ENCODE measurements around the gene WFDC10A. TPM values are rescaled to one million over a fixed set of nuclear protein-coding genes. Genes with fewer than 3 reads are reported as not detected.
"Not testable (repeated sequence)": the region's sequence is repeated elsewhere in the genome, so short reads cannot be mapped to it uniquely, and the experiment has no call there.

Gene WFDC10A
- not detected in 2 replicates for total RNA-seq
- not detected in 2 replicates for polyA plus RNA-seq
- polyA plus RNA-seq (2012), result not detected in 2 replicates
- polyA minus RNA-seq (ENCODE audit: low replicate concordance), result not detected in 2 replicates

- Histone ChIP-seq H3K27ac (ENCODE audit: insufficient read depth, low read length) (no peak within 1 kb of the TSS), H3K27me3 (ENCODE audit: control insufficient read depth, insufficient read depth, low read length) (no peaks in the 10 kb centered on the region), H3K4me3 (replicated peaks in 1 of 4; ENCODE audit: control extremely low read depth in 1 of 4, insufficient read depth in 1 of 4, low read depth in 3 of 4, low read length in 4 of 4) (no peak within 1 kb of the TSS), H3K9me3 (ENCODE audit: control insufficient read depth, insufficient read depth, low read depth, low read length) (no peaks in the 10 kb centered on the region), H3K36me3 (ENCODE audit: control insufficient read depth, insufficient read depth, low read length) (no peaks in the 10 kb centered on the region), H4K20me1 (ENCODE audit: control insufficient read depth, extremely low read depth, insufficient read depth, low read length) (no peaks in the 10 kb centered on the region), H3K79me2 (ENCODE audit: control insufficient read depth, insufficient read depth, low read length) (no peaks in the 10 kb centered on the region), H2AFZ (ENCODE audit: low read length) (no peak within 1 kb of the TSS), H3K9ac (ENCODE audit: insufficient read depth, low read length) (no peak within 1 kb of the TSS), H3K4me1 (ENCODE audit: control insufficient read depth, extremely low read depth, insufficient read depth, low read length) (no peaks in the 10 kb centered on the region), H3K4me2 (ENCODE audit: extremely low read depth, insufficient read depth, low read length) (no peak within 1 kb of the TSS)
- TF ChIP-seq EZH2 (IDR thresholded peaks at IDR 0.05; ENCODE audit: low read length, missing control alignments) (no peak), CTCF (conservative IDR thresholded peaks at IDR 0.05 in 1 of 2, IDR thresholded peaks at IDR 0.05 in 1 of 2; ENCODE audit: low read depth in 1 of 2, low read length in 2 of 2) (peak; percentile 82 to 85)
- peak; percentile 47 for DNase-seq (ENCODE audit: low read depth in 2 of 2)
Measured at GRCh38 chr20:45629496-45630100, at the start of gene WFDC10A. Gene WFDC10A, plus strand, starts transcription at chr20:45629739. Its CDS starts 75 bp downstream, at chr20:45629814.

- TF ChIP-seq EZH2 (IDR thresholded peaks at IDR 0.05; ENCODE audit: low read length, missing control alignments) (no peak), CTCF (conservative IDR thresholded peaks at IDR 0.05 in 1 of 2, IDR thresholded peaks at IDR 0.05 in 1 of 2; ENCODE audit: low read depth in 1 of 2, low read length in 2 of 2) (no peak)
- Histone ChIP-seq H3K27ac (ENCODE audit: insufficient read depth, low read length) (no peak overlapping the region), H3K4me1 (ENCODE audit: control insufficient read depth, extremely low read depth, insufficient read depth, low read length) (no peaks in the 10 kb centered on the region), H2AFZ (ENCODE audit: low read length) (no peak overlapping the region), H3K4me3 (replicated peaks in 1 of 4; ENCODE audit: control extremely low read depth in 1 of 4, insufficient read depth in 1 of 4, low read depth in 3 of 4, low read length in 4 of 4) (no peak overlapping the region), H3K9me3 (ENCODE audit: control insufficient read depth, insufficient read depth, low read depth, low read length) (no peaks in the 10 kb centered on the region), H3K36me3 (ENCODE audit: control insufficient read depth, insufficient read depth, low read length) (no peaks in the 10 kb centered on the region), H3K79me2 (ENCODE audit: control insufficient read depth, insufficient read depth, low read length) (no peaks in the 10 kb centered on the region), H3K4me2 (ENCODE audit: extremely low read depth, insufficient read depth, low read length) (no peak overlapping the region), H3K27me3 (ENCODE audit: control insufficient read depth, insufficient read depth, low read length) (peaks cover 4% of the 10 kb centered on the region), H3K9ac (ENCODE audit: insufficient read depth, low read length) (no peak overlapping the region), H4K20me1 (ENCODE audit: control insufficient read depth, extremely low read depth, insufficient read depth, low read length) (no peaks in the 10 kb centered on the region)
- peak in 1 of 2 donors; percentile 24 for DNase-seq (ENCODE audit: low read depth in 2 of 2)
Measured at GRCh38 chr20:45581702-45582101, 47.8 kb upstream of the WFDC10A start.

GRCh38 chr20:45583502-45583901 lies 46.0 kb upstream of the WFDC10A start:
- Histone ChIP-seq H3K9me3 (ENCODE audit: control insufficient read depth, insufficient read depth, low read depth, low read length) (no peaks in the 10 kb centered on the region), H4K20me1 (ENCODE audit: control insufficient read depth, extremely low read depth, insufficient read depth, low read length) (no peaks in the 10 kb centered on the region), H2AFZ (ENCODE audit: low read length) (no peak overlapping the region), H3K4me2 (ENCODE audit: extremely low read depth, insufficient read depth, low read length) (no peak overlapping the region), H3K4me3 (replicated peaks in 1 of 4; ENCODE audit: control extremely low read depth in 1 of 4, insufficient read depth in 1 of 4, low read depth in 3 of 4, low read length in 4 of 4) (no peak overlapping the region), H3K36me3 (ENCODE audit: control insufficient read depth, insufficient read depth, low read length) (no peaks in the 10 kb centered on the region), H3K79me2 (ENCODE audit: control insufficient read depth, insufficient read depth, low read length) (no peaks in the 10 kb centered on the region), H3K9ac (ENCODE audit: insufficient read depth, low read length) (no peak overlapping the region), H3K27me3 (ENCODE audit: control insufficient read depth, insufficient read depth, low read length) (peaks cover 4% of the 10 kb centered on the region), H3K27ac (ENCODE audit: insufficient read depth, low read length) (no peak overlapping the region), H3K4me1 (ENCODE audit: control insufficient read depth, extremely low read depth, insufficient read depth, low read length) (no peaks in the 10 kb centered on the region)
- TF ChIP-seq EZH2 (IDR thresholded peaks at IDR 0.05; ENCODE audit: low read length, missing control alignments), result no peak
- TF ChIP-seq CTCF (conservative IDR thresholded peaks at IDR 0.05 in 1 of 2, IDR thresholded peaks at IDR 0.05 in 1 of 2; ENCODE audit: low read depth in 1 of 2, low read length in 2 of 2), result no peak
- DNase-seq (ENCODE audit: low read depth in 2 of 2), result no peak

- not testable (repeated sequence) for H3K27me3 ChIP-seq (ENCODE audit: control insufficient read depth, insufficient read depth, low read length); H3K9ac ChIP-seq (ENCODE audit: insufficient read depth, low read length); H2AFZ ChIP-seq (ENCODE audit: low read length); H3K4me1 ChIP-seq (ENCODE audit: control insufficient read depth, extremely low read depth, insufficient read depth, low read length); DNase-seq (ENCODE audit: low read depth in 2 of 2); H3K4me2 ChIP-seq (ENCODE audit: extremely low read depth, insufficient read depth, low read length); H4K20me1 ChIP-seq (ENCODE audit: control insufficient read depth, extremely low read depth, insufficient read depth, low read length); H3K4me3 ChIP-seq (replicated peaks in 1 of 4; ENCODE audit: control extremely low read depth in 1 of 4, insufficient read depth in 1 of 4, low read depth in 3 of 4, low read length in 4 of 4); H3K9me3 ChIP-seq (ENCODE audit: control insufficient read depth, insufficient read depth, low read depth, low read length); H3K27ac ChIP-seq (ENCODE audit: insufficient read depth, low read length); H3K36me3 ChIP-seq (ENCODE audit: control insufficient read depth, insufficient read depth, low read length); H3K79me2 ChIP-seq (ENCODE audit: control insufficient read depth, insufficient read depth, low read length)
Measured at GRCh38 chr20:45584294-45584693, 45.2 kb upstream of the WFDC10A start.

GRCh38 chr20:45585986-45586385 lies 43.6 kb upstream of the WFDC10A start:
- DNase-seq (ENCODE audit: low read depth in 2 of 2); H2AFZ ChIP-seq (ENCODE audit: low read length); H4K20me1 ChIP-seq (ENCODE audit: control insufficient read depth, extremely low read depth, insufficient read depth, low read length); H3K4me1 ChIP-seq (ENCODE audit: control insufficient read depth, extremely low read depth, insufficient read depth, low read length); H3K4me3 ChIP-seq (replicated peaks in 1 of 4; ENCODE audit: control extremely low read depth in 1 of 4, insufficient read depth in 1 of 4, low read depth in 3 of 4, low read length in 4 of 4); H3K36me3 ChIP-seq (ENCODE audit: control insufficient read depth, insufficient read depth, low read length); H3K79me2 ChIP-seq (ENCODE audit: control insufficient read depth, insufficient read depth, low read length); H3K27ac ChIP-seq (ENCODE audit: insufficient read depth, low read length); H3K9ac ChIP-seq (ENCODE audit: insufficient read depth, low read length); H3K27me3 ChIP-seq (ENCODE audit: control insufficient read depth, insufficient read depth, low read length); H3K9me3 ChIP-seq (ENCODE audit: control insufficient read depth, insufficient read depth, low read depth, low read length); H3K4me2 ChIP-seq (ENCODE audit: extremely low read depth, insufficient read depth, low read length): not testable (repeated sequence)
